ENCODE results near the gene CCDC68.

CCDC68 gene

DNA sequence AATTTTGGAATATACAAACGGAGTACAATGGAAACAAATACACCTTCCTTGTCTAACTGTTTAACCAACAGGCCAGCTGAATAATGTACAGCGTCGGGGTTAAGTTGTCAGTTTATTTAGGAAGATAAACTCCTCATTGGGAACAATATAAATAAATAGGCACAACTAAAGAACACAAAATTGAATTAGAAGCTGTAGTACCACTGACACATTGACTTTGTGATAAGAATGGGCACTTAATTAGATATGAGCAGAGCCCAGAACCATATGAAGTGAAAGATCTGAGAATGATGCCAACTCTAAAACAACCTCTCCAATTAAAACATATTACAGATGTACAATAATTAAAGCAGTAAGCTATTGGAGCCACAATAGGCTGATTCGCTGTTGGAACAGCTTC, 44.4 kb downstream of the CCDC68 start:
- H2AFZ ChIP-seq (ENCODE audit: low read length), result no peak overlapping the region
- H3K36me3 ChIP-seq (ENCODE audit: insufficient read depth, low read length), result no peaks in the 10 kb centered on the region
- no peaks in the 10 kb centered on the region for H3K79me2 ChIP-seq (ENCODE audit: insufficient read depth, low read length)
- H3K9me3 ChIP-seq (ENCODE audit: insufficient read depth, low read depth, low read length), result no peaks in the 10 kb centered on the region; the same call in 1 of the 2 replicates
- H3K9ac ChIP-seq (ENCODE audit: low read depth, low read length, poor library complexity, severe bottlenecking), result no peak overlapping the region
- H3K27me3 ChIP-seq (ENCODE audit: insufficient read depth, low read length, poor library complexity, severe bottlenecking), result no peaks in the 10 kb centered on the region
- H3K4me3 ChIP-seq (ENCODE audit: low read length, poor library complexity, severe bottlenecking), result no peak overlapping the region
- H3F3A ChIP-seq (ENCODE audit: low read depth), result no peaks in the 10 kb centered on the region
- no peak for TF ChIP-seq EZH2phosphoT487 (IDR thresholded peaks at IDR 0.05; ENCODE audit: borderline replicate concordance)
- TF ChIP-seq, protein P1, sequence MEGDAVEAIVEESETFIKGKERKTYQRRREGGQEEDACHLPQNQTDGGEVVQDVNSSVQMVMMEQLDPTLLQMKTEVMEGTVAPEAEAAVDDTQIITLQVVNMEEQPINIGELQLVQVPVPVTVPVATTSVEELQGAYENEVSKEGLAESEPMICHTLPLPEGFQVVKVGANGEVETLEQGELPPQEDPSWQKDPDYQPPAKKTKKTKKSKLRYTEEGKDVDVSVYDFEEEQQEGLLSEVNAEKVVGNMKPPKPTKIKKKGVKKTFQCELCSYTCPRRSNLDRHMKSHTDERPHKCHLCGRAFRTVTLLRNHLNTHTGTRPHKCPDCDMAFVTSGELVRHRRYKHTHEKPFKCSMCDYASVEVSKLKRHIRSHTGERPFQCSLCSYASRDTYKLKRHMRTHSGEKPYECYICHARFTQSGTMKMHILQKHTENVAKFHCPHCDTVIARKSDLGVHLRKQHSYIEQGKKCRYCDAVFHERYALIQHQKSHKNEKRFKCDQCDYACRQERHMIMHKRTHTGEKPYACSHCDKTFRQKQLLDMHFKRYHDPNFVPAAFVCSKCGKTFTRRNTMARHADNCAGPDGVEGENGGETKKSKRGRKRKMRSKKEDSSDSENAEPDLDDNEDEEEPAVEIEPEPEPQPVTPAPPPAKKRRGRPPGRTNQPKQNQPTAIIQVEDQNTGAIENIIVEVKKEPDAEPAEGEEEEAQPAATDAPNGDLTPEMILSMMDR (conservative IDR thresholded peaks at IDR 0.05; ENCODE audit: low read length), result no peak
- H3K4me2 ChIP-seq (ENCODE audit: low read depth, low read length, poor library complexity, severe bottlenecking), result no peak overlapping the region
- no peaks in the 10 kb centered on the region for H3K4me1 ChIP-seq (ENCODE audit: insufficient read depth, low read length, poor library complexity, severe bottlenecking)
- H3K9me2 ChIP-seq (replicated peaks; ENCODE audit: low read depth, low read length), result no peaks in the 10 kb centered on the region
- no peaks in the 10 kb centered on the region for H4K20me1 ChIP-seq (ENCODE audit: insufficient read depth, low read length, poor library complexity, severe bottlenecking)

DNA sequence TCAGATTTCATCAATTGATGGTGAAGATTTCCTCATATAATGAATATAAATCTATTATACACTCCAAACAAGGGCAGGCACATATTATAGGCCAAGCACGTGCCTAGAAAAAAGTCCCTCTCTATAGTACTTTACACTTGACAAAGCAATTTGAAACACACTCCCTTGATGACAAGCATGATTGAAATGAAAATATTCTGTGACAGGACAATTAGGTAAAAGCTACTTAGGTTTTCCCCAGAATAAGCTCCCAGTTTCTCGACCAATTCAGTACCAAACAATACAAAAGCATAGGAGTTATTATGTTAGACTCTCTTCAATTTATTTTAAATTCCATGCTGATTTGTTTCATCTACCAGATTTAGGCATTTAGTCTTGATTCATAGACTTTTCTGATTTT, 47.7 kb downstream of the CCDC68 start:
- Histone ChIP-seq H2AFZ (ENCODE audit: low read length) (no peak overlapping the region), H3K9ac (ENCODE audit: low read depth, low read length, poor library complexity, severe bottlenecking) (no peak overlapping the region), H3K4me2 (ENCODE audit: low read depth, low read length, poor library complexity, severe bottlenecking) (no peak overlapping the region), H4K20me1 (ENCODE audit: insufficient read depth, low read length, poor library complexity, severe bottlenecking) (no peaks in the 10 kb centered on the region), H3K27me3 (ENCODE audit: insufficient read depth, low read length, poor library complexity, severe bottlenecking) (no peaks in the 10 kb centered on the region), H3F3A (ENCODE audit: low read depth) (no peaks in the 10 kb centered on the region), H3K36me3 (ENCODE audit: insufficient read depth, low read length) (no peaks in the 10 kb centered on the region), H3K9me2 (replicated peaks; ENCODE audit: low read depth, low read length) (no peaks in the 10 kb centered on the region), H3K4me3 (ENCODE audit: low read length, poor library complexity, severe bottlenecking) (no peak overlapping the region), H3K79me2 (ENCODE audit: insufficient read depth, low read length) (no peaks in the 10 kb centered on the region), H3K9me3 (ENCODE audit: insufficient read depth, low read depth, low read length) (no peaks in the 10 kb centered on the region; the same call in 1 of the 2 replicates), H3K4me1 (ENCODE audit: insufficient read depth, low read length, poor library complexity, severe bottlenecking) (no peaks in the 10 kb centered on the region)
- TF ChIP-seq EZH2phosphoT487 (IDR thresholded peaks at IDR 0.05; ENCODE audit: borderline replicate concordance), result no peak
- TF ChIP-seq, protein P1 (conservative IDR thresholded peaks at IDR 0.05; ENCODE audit: low read length), result no peak

- H3F3A ChIP-seq (ENCODE audit: low read depth), result no peaks in the 10 kb centered on the region
- H3K9me2 ChIP-seq (replicated peaks; ENCODE audit: low read depth, low read length), result no peaks in the 10 kb centered on the region
- no peaks in the 10 kb centered on the region; the same call in 1 of the 2 replicates for H3K9me3 ChIP-seq (ENCODE audit: insufficient read depth, low read depth, low read length)
- no peaks in the 10 kb centered on the region for H3K4me1 ChIP-seq (ENCODE audit: insufficient read depth, low read length, poor library complexity, severe bottlenecking)
- H3K36me3 ChIP-seq (ENCODE audit: insufficient read depth, low read length), result no peaks in the 10 kb centered on the region
- TF ChIP-seq, protein P1 (conservative IDR thresholded peaks at IDR 0.05; ENCODE audit: low read length), result no peak
- TF ChIP-seq EZH2phosphoT487 (IDR thresholded peaks at IDR 0.05; ENCODE audit: borderline replicate concordance), result no peak
- H3K79me2 ChIP-seq (ENCODE audit: insufficient read depth, low read length), result no peaks in the 10 kb centered on the region
- no peak overlapping the region for H2AFZ ChIP-seq (ENCODE audit: low read length)
- no peaks in the 10 kb centered on the region for H3K27me3 ChIP-seq (ENCODE audit: insufficient read depth, low read length, poor library complexity, severe bottlenecking)
- no peaks in the 10 kb centered on the region for H4K20me1 ChIP-seq (ENCODE audit: insufficient read depth, low read length, poor library complexity, severe bottlenecking)
- no peak overlapping the region for H3K4me3 ChIP-seq (ENCODE audit: low read length, poor library complexity, severe bottlenecking)
- H3K9ac ChIP-seq (ENCODE audit: low read depth, low read length, poor library complexity, severe bottlenecking), result no peak overlapping the region
- H3K4me2 ChIP-seq (ENCODE audit: low read depth, low read length, poor library complexity, severe bottlenecking), result no peak overlapping the region
These were observed 48.9 kb downstream of the CCDC68 start for GRCh38 chr18:54910161-54910919.

All from Loucy (cell line).